NT2/D1 (cell line): ENCODE data around the gene BMERB1.
"Not testable (repeated sequence)": the region's sequence is repeated elsewhere in the genome, so short reads cannot be mapped to it uniquely, and the experiment has no call there.

ENCODE experiments used
- YY1 ChIP-seq: IDR thresholded peaks from 2 replicates; pipeline ENCODE4 v1.6.1; 2011; ENCODE audit not compliant: insufficient read length, insufficient read depth
- ZNF274 ChIP-seq: IDR thresholded peaks from 2 replicates; pipeline ENCODE4 v1.6.1; 2011; ENCODE audit warnings: mild to moderate bottlenecking, low read depth, low read length

DNA sequence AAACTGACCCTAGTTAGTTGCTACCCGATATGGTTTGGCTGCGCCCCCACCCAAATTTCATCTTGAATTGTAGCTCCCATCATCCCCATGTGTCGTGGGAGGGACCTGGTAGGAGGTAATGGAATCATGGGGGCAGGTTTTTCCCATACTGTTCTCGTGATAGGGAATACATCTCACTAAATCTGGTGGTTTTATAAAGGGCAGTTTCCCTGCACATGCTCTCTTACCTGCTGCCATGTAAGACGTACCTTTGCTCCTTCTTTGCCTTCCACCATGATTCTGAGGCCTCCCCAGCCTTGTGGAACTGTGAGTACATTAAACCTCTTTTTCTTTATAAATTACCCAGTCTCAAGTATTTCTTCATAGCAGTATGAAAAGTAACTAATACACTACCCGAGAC, 46.3 kb upstream of the BMERB1 start:
- not testable (repeated sequence) for TF ChIP-seq YY1, ZNF274
